DND-41 (cell line): ENCODE measurements around the gene RNMT.

Experiments
- EZH2 ChIP-seq: IDR thresholded peaks from 3 replicates; pipeline ENCODE4 v1.6.1; 2012; ENCODE audit warnings: borderline replicate concordance, low read depth, mild to moderate bottlenecking, moderate library complexity, low read length, inconsistent platforms; ENCODE audit not compliant: severe bottlenecking
- TF ChIP-seq, protein P1 (sequence below): IDR thresholded peaks from 2 replicates; pipeline ENCODE4 v1.5.1; 2012; ENCODE audit warnings: borderline replicate concordance, low read length, moderate library complexity, mild to moderate bottlenecking; ENCODE audit not compliant: poor library complexity, severe bottlenecking; ENCODE audit errors: extremely low read depth

DNA sequence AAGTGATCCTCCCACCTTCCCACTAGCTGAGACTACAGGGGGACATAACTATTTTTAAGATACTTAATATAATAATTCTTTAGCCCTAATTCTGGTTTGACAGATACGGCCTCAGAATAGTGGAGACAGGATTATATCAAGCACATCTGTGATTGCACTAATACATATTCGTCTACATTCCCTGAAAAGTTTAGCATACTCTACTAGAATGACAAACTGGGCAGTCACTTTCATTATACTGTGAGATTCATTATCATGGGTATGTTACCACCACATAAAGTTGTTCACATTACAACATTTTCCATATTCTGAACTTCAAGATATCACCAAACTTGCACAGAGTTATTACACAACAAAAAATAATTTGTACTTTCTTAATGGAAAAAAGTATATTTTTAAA, 11.1 kb upstream of the RNMT start:
- no peak for TF ChIP-seq EZH2
- TF ChIP-seq, protein P1, sequence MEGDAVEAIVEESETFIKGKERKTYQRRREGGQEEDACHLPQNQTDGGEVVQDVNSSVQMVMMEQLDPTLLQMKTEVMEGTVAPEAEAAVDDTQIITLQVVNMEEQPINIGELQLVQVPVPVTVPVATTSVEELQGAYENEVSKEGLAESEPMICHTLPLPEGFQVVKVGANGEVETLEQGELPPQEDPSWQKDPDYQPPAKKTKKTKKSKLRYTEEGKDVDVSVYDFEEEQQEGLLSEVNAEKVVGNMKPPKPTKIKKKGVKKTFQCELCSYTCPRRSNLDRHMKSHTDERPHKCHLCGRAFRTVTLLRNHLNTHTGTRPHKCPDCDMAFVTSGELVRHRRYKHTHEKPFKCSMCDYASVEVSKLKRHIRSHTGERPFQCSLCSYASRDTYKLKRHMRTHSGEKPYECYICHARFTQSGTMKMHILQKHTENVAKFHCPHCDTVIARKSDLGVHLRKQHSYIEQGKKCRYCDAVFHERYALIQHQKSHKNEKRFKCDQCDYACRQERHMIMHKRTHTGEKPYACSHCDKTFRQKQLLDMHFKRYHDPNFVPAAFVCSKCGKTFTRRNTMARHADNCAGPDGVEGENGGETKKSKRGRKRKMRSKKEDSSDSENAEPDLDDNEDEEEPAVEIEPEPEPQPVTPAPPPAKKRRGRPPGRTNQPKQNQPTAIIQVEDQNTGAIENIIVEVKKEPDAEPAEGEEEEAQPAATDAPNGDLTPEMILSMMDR, result no peak
